CD4-positive, alpha-beta T cell treated with Interleukin-12 subunit alpha and Interleukin-12 subunit beta, for 1 hour (primary cell): Measurements from ENCODE around the gene HOXB4.

Source experiments
- DNase-seq: peaks from one replicate; pipeline ENCODE4 v3.0.0-alpha.2; 2020

The HOXB4 gene

GRCh38 chr17:48613862-48614694, 35.9 kb upstream of the HOXB4 start:
- DNase-seq, result no peak

GRCh38 chr17:48612854-48613691, 34.9 kb upstream of the HOXB4 start:
- peak; percentile 52 for DNase-seq

- no peak for DNase-seq
Measured at GRCh38 chr17:48612456-48612853, 34.3 kb upstream of the HOXB4 start.

- no peak for DNase-seq
Measured at GRCh38 chr17:48611681-48612455, 33.7 kb upstream of the HOXB4 start.

- DNase-seq, result no peak
Measured at GRCh38 chr17:48611213-48611612, 33.1 kb upstream of the HOXB4 start.

GRCh38 chr17:48610282-48611211, 32.4 kb upstream of the HOXB4 start, which contains the start of gene HOXB7:
HOXB7 (minus strand) TSS chr17:48611017; CDS start chr17:48610918, 99 bp downstream.
- DNase-seq, result peak; percentile 63

- no peak for DNase-seq
Measured at GRCh38 chr17:48609759-48610281, 31.7 kb upstream of the HOXB4 start.

GRCh38 chr17:48609033-48609432, 30.9 kb upstream of the HOXB4 start:
- DNase-seq, result no peak

GRCh38 chr17:48608494-48608834, 30.3 kb upstream of the HOXB4 start:
- no peak for DNase-seq

- no peak for DNase-seq
Measured at GRCh38 chr17:48606892-48607614, 28.9 kb upstream of the HOXB4 start.

- DNase-seq, result no peak
Measured at GRCh38 chr17:48605991-48606891, 28.1 kb upstream of the HOXB4 start.

GRCh38 chr17:48605409-48605919, 27.3 kb upstream of the HOXB4 start:
- no peak for DNase-seq

GRCh38 chr17:48604770-48605329, 26.7 kb upstream of the HOXB4 start, which contains the start of gene HOXB6:
HOXB6 (minus strand) TSS chr17:48604986; CDS start chr17:48598150, 6,836 bp downstream.
- DNase-seq, result no peak

- no peak for DNase-seq
Measured at GRCh38 chr17:48603959-48604769, 26.0 kb upstream of the HOXB4 start.

- DNase-seq, result no peak
Measured at GRCh38 chr17:48601539-48602425, 23.6 kb upstream of the HOXB4 start.

- DNase-seq, result no peak
Measured at GRCh38 chr17:48601207-48601538, 23.0 kb upstream of the HOXB4 start.
